MM.1S (cell line): ENCODE results near the gene TKT.
A peak's percentile ranks its signal among the peaks of the same experiment; 100 is the strongest.

Experiments used
- EZH2 ChIP-seq: fragments of 300-600 bp; sonication (generic); optimal IDR thresholded peaks from 2 replicates; pipeline ENCODE3; 2017; ENCODE audit warnings: low read depth, mild to moderate bottlenecking, antibody characterized with exemption, low read length, mixed read lengths
- EZH2phosphoT487 ChIP-seq: fragments of 300-600 bp; sonication (generic); IDR thresholded peaks from 2 replicates; pipeline ENCODE4 v1.6.1; 2018; ENCODE audit warnings: antibody characterized with exemption, low read length
- TF ChIP-seq, protein P1 (sequence below): fragments of 300-600 bp; sonication (generic); IDR thresholded peaks from 2 replicates; pipeline ENCODE4 v1.5.1; 2016; ENCODE audit warnings: antibody characterized with exemption, low read length, mixed read lengths

DNA sequence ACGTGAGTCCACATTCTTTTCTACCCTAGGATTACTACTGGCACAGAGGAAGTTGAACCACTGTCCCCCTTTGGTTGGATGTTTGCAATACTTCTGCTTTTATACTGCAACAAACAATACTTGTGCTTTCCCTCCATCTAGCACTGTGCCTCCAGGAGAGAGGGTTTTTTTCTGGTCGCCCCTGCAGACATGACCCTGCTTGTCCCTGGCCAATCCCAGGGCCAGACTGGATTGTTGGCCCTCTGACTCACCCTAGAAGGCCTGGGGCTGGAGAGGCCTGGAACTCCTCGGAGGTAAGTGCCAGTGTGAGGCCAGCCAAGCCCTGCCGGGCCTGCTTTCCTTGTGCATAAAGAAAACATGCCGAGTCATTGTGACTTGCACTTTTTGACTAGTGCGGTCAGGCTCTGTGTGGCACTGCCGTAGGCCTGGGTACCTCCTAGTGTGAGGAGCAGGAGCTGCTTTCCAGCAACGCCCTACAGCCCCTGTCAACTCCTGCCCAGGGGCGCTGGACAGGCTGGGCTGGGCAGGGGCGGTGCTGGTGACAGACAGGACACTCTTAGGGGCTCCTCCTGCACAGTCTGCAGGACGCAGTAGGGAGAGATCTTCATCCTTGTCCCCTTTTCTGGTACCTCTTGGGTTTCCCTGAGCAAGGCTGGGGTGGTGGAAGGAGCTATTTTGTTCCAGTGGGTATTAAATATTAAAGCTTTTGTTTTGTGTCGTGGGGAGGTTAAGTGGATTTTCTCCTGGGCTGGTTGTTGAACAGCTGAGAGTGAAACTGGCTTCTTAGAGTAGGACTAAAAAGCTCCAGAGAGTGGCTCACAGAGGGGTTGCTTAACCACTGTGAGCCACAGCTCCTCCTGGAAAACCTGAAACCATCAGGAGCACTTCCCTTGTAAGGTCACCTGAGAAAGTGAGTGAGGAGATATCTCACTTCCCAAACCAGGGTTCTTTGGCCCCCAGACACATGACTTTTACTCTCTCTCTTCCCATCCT, 14.4 kb upstream of the TKT start:
- TF ChIP-seq, protein P1, sequence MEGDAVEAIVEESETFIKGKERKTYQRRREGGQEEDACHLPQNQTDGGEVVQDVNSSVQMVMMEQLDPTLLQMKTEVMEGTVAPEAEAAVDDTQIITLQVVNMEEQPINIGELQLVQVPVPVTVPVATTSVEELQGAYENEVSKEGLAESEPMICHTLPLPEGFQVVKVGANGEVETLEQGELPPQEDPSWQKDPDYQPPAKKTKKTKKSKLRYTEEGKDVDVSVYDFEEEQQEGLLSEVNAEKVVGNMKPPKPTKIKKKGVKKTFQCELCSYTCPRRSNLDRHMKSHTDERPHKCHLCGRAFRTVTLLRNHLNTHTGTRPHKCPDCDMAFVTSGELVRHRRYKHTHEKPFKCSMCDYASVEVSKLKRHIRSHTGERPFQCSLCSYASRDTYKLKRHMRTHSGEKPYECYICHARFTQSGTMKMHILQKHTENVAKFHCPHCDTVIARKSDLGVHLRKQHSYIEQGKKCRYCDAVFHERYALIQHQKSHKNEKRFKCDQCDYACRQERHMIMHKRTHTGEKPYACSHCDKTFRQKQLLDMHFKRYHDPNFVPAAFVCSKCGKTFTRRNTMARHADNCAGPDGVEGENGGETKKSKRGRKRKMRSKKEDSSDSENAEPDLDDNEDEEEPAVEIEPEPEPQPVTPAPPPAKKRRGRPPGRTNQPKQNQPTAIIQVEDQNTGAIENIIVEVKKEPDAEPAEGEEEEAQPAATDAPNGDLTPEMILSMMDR: peak; percentile 14; the same call in 1 of the 2 replicates
- TF ChIP-seq EZH2 (no peak), EZH2phosphoT487 (no peak)
